MG63 (cell line): ENCODE data around the gene ADAMTS8. TPM values are rescaled to one million over a fixed set of nuclear protein-coding genes. Genes with fewer than 3 reads are reported as not detected.
A peak's percentile ranks its signal among the peaks of the same experiment; 100 is the strongest.

ENCODE experiments used
- DNase-seq: peaks from one replicate; pipeline ENCODE4 v3.0.0-alpha.2; 2020
- H3K27me3 ChIP-seq: fragments of 250-450 bp; sonication (Bioruptor Pico); 2 replicates; pipeline ENCODE4 v1.5.1; 2020; ENCODE audit warnings: mild to moderate bottlenecking, moderate library complexity
- H3K36me3 ChIP-seq: fragments of 250-450 bp; sonication (Bioruptor Pico); 2 replicates; pipeline ENCODE4 v1.5.1; 2020; ENCODE audit warnings: mild to moderate bottlenecking, moderate library complexity
- H3K4me3 ChIP-seq: fragments of 250-450 bp; sonication (Bioruptor Pico); 2 replicates; pipeline ENCODE4 v1.5.1; 2020; ENCODE audit warnings: mild to moderate bottlenecking, moderate library complexity
- H3K9me3 ChIP-seq: fragments of 250-450 bp; sonication (Bioruptor Pico); 2 replicates; pipeline ENCODE4 v1.5.1; 2020; ENCODE audit warnings: mild to moderate bottlenecking, moderate library complexity
- total RNA-seq: library from RNA; depleted of rRNA; stranded (reverse); fragments of >200 nt; shearing (Covaris generic); gene quantifications from 2 replicates; pipeline ENCODE4 v1.2.3, GENCODE V29; 2014; ENCODE audit warnings: low replicate concordance

Gene ADAMTS8
- total RNA-seq, 1 experiment from 2014 or later: 2.6 TPM

GRCh38 chr11:130414107-130415080 is 14.0 kb downstream of the ADAMTS8 start:
- Histone ChIP-seq H3K9me3 (no peaks in the 10 kb centered on the region), H3K4me3 (no peak overlapping the region), H3K27me3 (no peaks in the 10 kb centered on the region), H3K36me3 (no peaks in the 10 kb centered on the region)
- DNase-seq: peak; percentile 34

DNA sequence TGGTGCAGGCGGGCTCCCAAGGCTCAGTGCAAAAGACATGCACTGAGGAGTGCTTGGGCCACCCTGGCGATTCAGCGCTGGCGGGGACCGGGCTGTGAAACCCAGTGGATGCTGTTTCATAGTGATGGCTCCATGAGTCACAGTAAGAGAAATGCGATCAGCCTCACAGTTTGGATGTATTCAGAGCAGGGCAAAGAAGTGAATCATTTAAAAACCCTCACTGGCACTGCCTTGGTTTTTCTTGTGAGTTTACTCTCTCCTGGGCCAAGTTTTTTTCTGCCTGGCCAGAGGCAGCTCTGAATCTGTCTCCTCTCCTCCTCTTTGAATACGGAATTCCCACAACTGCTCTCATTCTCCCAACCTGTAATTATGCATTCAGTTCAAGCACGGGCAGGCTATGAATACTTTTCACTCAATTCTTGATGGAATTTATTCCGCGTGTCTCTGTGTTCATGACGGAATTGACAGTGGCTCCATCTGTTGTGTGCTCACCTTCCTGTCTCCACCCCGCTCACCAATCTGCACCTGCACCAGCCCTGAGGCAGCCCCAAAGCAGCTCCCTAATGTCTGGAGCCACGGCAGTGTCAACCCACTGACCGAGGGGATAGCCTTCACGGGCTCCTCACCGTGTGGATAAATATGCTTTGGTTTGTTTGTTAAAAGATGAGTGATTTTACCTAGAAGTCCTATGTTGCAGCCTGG is 14.9 kb downstream of the ADAMTS8 start:
- DNase-seq: peak; percentile 84
- Histone ChIP-seq H3K36me3 (no peaks in the 10 kb centered on the region), H3K9me3 (no peaks in the 10 kb centered on the region), H3K4me3 (no peak overlapping the region), H3K27me3 (no peaks in the 10 kb centered on the region)

DNA sequence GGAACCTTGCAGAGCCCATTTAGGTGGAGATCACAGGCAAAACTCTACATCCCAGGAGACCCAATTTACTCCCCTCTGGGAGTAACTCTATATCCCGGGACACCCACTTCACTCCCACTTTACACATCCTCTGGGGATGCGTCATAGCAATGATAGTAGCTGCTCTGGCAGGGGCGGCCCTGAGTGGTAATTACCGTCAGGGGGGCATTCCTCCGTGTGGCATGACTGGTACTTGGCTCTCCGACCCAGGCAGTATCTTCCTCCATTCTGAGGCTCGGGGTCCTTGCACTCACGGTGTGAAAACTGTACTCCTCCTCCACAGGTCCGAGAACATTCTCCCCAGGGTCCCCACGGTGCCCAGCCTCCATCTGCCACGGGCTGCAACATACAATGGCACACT is 17.2 kb downstream of the ADAMTS8 start:
- no peaks in the 10 kb centered on the region for H3K27me3 ChIP-seq
- no peaks in the 10 kb centered on the region for H3K36me3 ChIP-seq
- no peak overlapping the region for H3K4me3 ChIP-seq
- DNase-seq: peak; percentile 63
- H3K9me3 ChIP-seq: no peaks in the 10 kb centered on the region

DNA sequence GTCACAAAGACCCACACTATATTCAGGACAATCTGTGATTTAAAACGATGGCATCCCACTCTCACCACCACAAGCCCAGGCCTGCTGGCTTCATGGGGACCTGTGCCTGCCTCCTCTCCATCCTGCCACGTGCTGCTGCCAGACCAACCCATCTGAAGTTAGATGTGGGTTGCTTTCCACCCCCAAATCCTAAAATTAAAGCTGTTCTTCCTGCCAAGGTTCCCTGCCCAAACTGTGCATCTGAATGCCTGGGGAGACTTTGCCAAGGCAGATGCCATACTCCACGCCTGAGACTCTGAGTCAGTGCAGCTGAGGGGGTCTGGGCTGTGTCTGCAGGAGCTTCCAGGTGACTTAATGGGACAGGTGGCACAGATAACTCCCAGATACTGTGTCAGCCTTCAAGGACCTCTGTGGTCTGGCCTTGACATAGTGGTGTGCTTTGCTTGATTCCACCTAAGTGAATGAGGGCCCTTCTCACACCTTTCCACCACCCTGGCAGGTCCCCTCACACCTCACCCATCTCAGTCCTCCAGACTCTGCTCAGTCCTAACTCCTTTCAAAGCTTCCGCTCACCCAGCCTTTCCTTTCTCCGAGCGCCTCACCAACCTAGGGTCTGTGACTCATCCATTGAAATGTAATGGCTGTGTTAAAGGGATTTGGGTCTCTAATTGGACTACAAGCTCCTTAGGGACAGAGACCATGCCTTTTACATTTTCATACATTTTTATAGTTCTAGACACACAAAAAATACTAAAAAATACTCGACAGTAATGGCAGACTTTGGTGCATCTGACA is 18.6 kb downstream of the ADAMTS8 start:
- DNase-seq: peak; percentile 45
- no peak overlapping the region for H3K4me3 ChIP-seq
- H3K36me3 ChIP-seq: no peaks in the 10 kb centered on the region
- H3K27me3 ChIP-seq: no peaks in the 10 kb centered on the region
- H3K9me3 ChIP-seq: no peaks in the 10 kb centered on the region

DNA sequence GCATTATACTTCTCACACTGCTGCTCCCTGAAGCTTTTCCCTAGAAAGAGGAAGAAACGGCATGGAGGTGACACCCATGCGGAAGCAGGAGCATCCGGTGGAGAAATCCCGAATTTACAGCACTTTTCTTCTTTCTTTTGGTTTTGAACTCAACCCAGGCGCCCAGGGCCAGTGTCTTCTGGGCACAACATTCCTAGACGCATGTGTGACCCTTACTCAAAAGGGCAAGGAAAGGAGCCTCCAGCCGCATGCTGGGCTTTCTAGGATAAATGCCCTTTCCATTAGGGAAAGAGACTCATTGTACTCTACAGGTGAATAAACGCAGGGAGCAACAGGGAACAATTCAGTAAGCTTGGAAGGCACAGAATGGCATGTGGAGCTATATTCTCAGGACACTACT is 19.5 kb downstream of the ADAMTS8 start:
- Histone ChIP-seq H3K27me3 (no peaks in the 10 kb centered on the region), H3K9me3 (no peaks in the 10 kb centered on the region), H3K36me3 (no peaks in the 10 kb centered on the region), H3K4me3 (no peak overlapping the region)
- DNase-seq: no peak

DNA sequence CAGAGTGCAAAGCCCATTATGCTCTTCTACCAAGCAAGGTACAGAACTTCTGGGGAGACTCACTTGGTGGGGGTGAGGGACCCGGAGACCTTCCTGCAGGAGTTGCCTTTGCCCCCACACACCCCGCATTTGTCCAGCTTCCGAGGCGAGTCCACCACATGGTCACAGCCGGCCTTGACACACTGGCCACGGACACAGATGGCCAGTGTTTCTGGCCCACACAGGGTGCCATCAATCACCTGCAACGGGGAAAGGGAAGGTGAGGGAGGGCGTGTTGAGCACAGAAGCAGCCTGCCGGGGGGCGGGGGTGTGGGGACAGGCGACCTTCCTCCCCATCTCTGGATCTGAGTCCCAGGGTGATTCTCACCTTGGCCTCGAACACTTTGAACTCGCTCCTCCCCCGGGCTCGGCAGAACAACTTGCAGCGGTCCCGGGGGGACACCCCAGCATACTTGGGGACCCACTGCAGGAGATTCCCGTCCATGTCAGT is 20.0 kb downstream of the ADAMTS8 start:
- no peak for DNase-seq
- Histone ChIP-seq H3K36me3 (no peaks in the 10 kb centered on the region), H3K9me3 (no peaks in the 10 kb centered on the region), H3K4me3 (no peak overlapping the region), H3K27me3 (no peaks in the 10 kb centered on the region)

DNA sequence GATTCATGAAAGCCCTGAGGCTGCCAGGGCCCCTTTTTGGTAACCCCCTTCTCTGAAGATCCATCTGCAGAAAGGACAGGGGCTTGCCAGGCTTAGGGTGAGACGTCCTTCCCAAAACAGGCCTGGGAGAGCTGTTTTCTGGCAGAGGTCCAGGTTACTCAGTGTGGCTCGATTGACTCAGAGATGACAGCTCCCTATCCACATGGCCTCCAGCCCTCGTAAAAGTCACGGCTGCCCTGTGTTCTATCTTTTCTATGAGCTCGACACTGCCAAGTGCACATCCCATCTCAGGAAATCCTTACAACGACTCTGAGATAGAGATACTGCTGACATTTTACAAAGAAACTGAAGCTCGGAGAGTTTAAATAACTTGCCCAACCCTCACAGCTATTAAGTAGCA is 20.4 kb downstream of the ADAMTS8 start:
- peak; percentile 95 for DNase-seq
- Histone ChIP-seq H3K4me3 (no peak overlapping the region), H3K27me3 (no peaks in the 10 kb centered on the region), H3K36me3 (no peaks in the 10 kb centered on the region), H3K9me3 (no peaks in the 10 kb centered on the region)

- H3K4me3 ChIP-seq: no peak overlapping the region
- no peaks in the 10 kb centered on the region for H3K36me3 ChIP-seq
- DNase-seq: no peak
- H3K9me3 ChIP-seq: no peaks in the 10 kb centered on the region
- H3K27me3 ChIP-seq: no peaks in the 10 kb centered on the region
Measured at GRCh38 chr11:130405428-130405827, 23.0 kb downstream of the ADAMTS8 start.

DNA sequence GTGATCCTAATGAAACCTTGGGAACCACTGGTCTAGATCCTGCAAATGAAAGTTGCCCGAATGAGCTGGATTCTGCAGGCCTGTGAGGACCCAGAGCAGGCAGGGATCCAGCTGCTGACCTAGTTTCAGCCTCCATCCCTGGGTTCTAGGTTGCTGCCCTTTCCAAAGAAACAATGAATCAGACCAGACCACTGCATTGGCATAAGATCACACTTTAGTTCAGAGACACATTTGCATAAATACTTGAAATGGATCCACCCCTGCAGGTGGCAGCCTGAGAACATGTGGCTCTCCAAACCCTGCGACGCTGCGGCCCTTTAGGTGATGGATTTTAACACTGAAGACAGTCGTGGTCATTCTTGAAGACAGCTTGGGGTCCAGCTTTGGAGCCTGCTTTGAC is 23.7 kb downstream of the ADAMTS8 start:
- DNase-seq: peak; percentile 60
- H3K27me3 ChIP-seq: no peaks in the 10 kb centered on the region
- no peak overlapping the region for H3K4me3 ChIP-seq
- H3K9me3 ChIP-seq: no peaks in the 10 kb centered on the region
- no peaks in the 10 kb centered on the region for H3K36me3 ChIP-seq

- no peak overlapping the region for H3K4me3 ChIP-seq
- no peak for DNase-seq
Measured at GRCh38 chr11:130403967-130404366, 24.4 kb downstream of the ADAMTS8 start.

GRCh38 chr11:130403271-130403804 is 25.1 kb downstream of the ADAMTS8 start:
- no peaks in the 10 kb centered on the region for H3K27me3 ChIP-seq
- H3K4me3 ChIP-seq: no peak overlapping the region
- DNase-seq: peak; percentile 93
- no peaks in the 10 kb centered on the region for H3K9me3 ChIP-seq
- H3K36me3 ChIP-seq: no peaks in the 10 kb centered on the region

More at GRCh38 chr11:130403967-130404366, 24.4 kb downstream of the ADAMTS8 start:
- Histone ChIP-seq H3K9me3 (no peaks in the 10 kb centered on the region), H3K27me3 (no peaks in the 10 kb centered on the region), H3K36me3 (no peaks in the 10 kb centered on the region)

DNA sequence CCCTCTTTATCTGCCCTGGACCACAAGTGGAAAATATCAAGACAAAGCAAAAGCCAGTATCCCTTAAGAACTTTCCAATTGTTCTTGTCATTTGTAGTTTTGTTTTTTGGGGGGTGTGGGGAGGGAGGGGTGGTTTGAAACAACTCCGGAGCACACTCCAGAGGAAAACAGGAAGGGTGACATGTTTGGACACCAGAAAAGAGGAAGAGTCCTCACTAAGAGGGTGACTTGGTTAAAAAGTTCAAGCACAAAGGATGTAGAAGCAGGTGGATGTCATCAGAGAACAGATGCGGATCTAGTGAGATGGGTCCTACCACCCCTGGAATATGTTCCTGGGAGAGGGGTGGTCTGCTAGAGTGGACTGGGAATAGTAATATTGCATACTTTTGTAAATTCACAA is 25.8 kb downstream of the ADAMTS8 start:
- Histone ChIP-seq H3K9me3 (no peaks in the 10 kb centered on the region), H3K27me3 (no peaks in the 10 kb centered on the region), H3K4me3 (no peak overlapping the region), H3K36me3 (no peaks in the 10 kb centered on the region)
- DNase-seq: no peak

DNA sequence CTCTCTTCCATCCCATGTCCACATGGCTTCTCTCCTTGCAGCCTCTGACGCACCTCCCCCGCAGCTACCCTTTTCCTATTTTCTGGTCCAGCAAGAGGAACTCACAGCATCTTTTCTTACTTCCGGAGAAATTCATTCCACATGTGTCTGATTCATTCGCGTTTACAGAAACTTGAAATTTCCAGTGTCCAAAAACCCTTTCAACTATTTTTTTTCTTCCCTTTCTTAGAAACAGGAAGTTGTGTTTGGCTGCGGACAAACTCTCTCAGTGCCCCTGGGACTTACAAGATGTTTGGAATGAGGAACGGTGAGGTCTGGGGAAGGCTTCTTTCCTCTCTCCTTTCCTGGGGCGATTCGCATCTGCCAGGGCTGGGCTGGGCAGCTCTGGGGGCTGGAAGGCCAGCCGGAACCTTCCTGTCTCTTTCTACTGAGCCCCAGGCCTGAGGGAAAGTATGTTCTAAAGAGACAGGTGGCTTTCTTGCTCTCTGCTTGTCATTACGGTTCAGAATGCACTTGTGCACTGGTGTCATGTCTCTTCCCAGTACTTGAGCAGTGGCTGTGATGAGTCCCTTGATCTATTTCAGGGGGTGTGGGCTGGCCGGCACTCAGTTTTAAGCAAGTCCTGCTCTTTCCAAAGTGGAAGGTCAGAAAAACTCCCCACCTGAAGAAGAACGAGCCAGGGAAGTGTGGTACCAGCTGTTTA is 27.5 kb downstream of the ADAMTS8 start:
- Histone ChIP-seq H3K9me3 (no peaks in the 10 kb centered on the region), H3K36me3 (no peaks in the 10 kb centered on the region)
- peak; percentile 63 for DNase-seq

DNA sequence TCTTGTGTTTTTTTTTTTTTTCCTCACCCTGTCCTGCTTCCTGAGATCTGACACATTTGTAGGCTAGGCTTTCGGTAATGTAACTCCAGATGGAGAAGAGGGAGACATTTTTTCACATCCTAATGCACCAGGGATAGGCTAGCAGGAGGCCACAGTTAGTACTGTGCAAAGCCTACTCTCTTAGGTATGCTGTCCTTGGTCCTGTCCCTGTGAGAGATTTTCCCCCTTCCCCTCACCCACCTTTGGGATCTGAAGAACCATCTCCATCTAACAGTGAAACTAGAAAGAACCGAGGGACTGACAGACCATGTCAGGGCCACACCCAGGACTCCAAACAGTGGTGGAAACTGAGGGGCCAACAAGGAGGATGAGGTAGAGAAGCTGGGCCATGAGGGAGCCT is 29.2 kb downstream of the ADAMTS8 start:
- no peak overlapping the region for H3K4me3 ChIP-seq
- no peaks in the 10 kb centered on the region for H3K36me3 ChIP-seq
- no peaks in the 10 kb centered on the region for H3K27me3 ChIP-seq
- DNase-seq: no peak
- H3K9me3 ChIP-seq: no peaks in the 10 kb centered on the region

More for the DNA sequence above, 27.5 kb downstream of the ADAMTS8 start:
- H3K4me3 ChIP-seq: no peak overlapping the region
- no peaks in the 10 kb centered on the region for H3K27me3 ChIP-seq

DNA sequence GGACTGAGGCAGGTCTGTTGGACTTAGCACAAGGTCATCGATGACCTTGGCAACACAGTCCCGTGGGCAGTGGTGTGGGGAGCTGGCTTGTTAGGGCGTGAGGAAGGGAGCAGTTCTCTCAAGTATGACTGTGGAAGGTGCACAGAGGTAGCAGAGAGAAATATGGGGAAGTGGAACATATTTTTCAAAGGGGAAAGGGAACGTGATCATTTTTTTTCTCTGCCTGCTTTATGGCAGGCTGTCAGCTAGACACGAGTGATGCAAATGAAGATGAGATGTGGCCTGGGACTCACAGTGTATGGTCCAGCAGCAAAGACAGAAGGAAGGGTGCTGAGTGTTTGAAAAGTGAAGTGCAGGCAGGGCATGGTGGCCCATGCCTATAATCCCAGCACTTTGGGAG is 30.6 kb downstream of the ADAMTS8 start:
- H3K9me3 ChIP-seq: no peaks in the 10 kb centered on the region
- H3K27me3 ChIP-seq: no peaks in the 10 kb centered on the region
- no peak overlapping the region for H3K4me3 ChIP-seq
- H3K36me3 ChIP-seq: no peaks in the 10 kb centered on the region
- no peak for DNase-seq

- DNase-seq: no peak
- Histone ChIP-seq H3K36me3 (no peaks in the 10 kb centered on the region), H3K27me3 (no peaks in the 10 kb centered on the region), H3K4me3 (no peak overlapping the region), H3K9me3 (no peaks in the 10 kb centered on the region)
Measured at GRCh38 chr11:130396965-130397364, 31.4 kb downstream of the ADAMTS8 start.
